Body of pancreas (tissue), 4 donors: ENCODE data around the gene RAB44.

ENCODE experiments used
- CTCF ChIP-seq, 7 experiments: fragments of 450-650 bp in 4 of 7; fragments of 200-600 bp in 3 of 7; sonication (generic) in 3 of 7; IDR thresholded peaks; one replicate each; pipeline ENCODE4 v1.5.1; 2016 to 2019; ENCODE audit warnings: antibody characterized with exemption in 7 of 7
- POLR2A ChIP-seq, 3 donors: fragments of 450-650 bp; IDR thresholded peaks; one replicate each; pipeline ENCODE4 v1.6.1; 2016; ENCODE audit warnings: antibody characterized with exemption in 3 of 3, mild to moderate bottlenecking in 2 of 3

GRCh38 chr6:36685926-36686667, 11.5 kb upstream of the RAB44 start:
- TF ChIP-seq CTCF (IDR thresholded peaks at IDR 0.05) (no peak), POLR2A (IDR thresholded peaks at IDR 0.05) (no peak)
